Lower leg skin (tissue), 3 donors: ENCODE data around the gene FNIP2.

Source experiments
- CTCF ChIP-seq, 3 donors: fragments of 450-650 bp; IDR thresholded peaks; one replicate each; pipeline ENCODE4 v1.5.1; 2016; ENCODE audit warnings: antibody characterized with exemption in 3 of 3, mild to moderate bottlenecking in 3 of 3, moderate library complexity in 2 of 3
- POLR2A ChIP-seq, 2 donors: fragments of 450-650 bp; IDR thresholded peaks; one replicate each; pipeline ENCODE4 v1.6.1; 2016 to 2017; ENCODE audit warnings: antibody characterized with exemption in 2 of 2, mild to moderate bottlenecking in 1 of 2, moderate library complexity in 1 of 2

DNA sequence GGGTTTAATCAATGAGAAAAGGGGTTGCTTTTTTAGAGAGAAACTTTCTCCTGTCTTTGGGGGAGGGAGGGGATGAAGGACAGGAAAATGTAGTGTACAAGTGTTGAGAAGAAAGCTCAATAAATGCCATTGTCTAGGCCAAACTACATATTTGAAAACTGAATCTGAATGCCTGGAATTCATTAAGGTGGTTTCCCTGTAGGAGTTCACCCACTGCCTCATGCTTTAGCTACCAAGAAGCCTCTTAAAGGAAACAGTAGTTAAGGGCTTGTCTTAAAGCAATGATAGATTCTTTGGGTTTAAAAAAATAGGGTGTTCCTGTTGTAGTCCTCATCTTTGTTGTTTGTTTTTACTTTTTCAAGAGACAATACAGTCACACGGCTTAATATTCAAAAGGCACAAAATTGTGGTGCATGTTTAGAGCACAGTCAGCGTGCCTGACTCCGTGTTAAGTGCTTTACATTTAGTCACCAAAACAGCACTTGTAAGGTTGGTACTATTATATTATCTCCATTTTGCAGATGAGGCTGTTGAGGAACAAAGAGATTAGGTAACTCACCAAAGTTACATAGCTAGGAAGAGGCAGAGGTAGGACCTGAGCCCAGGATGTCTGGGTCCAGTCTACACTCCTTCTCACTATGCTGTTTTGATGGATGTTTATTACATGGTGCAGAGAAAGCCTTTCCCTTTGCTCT, 46.0 kb downstream of the FNIP2 start:
- TF ChIP-seq CTCF (IDR thresholded peaks at IDR 0.05) (no peak), POLR2A (IDR thresholded peaks at IDR 0.05) (no peak)
